ENCODE data around the gene TLCD3A.
A peak's percentile ranks its signal among the peaks of the same experiment; 100 is the strongest.

Gene TLCD3A

GRCh38 chr17:699345-699744, 33.1 kb upstream of the TLCD3A start:
- no peak for DNase-seq (ENCODE audit: low read depth)
- no peak for TF ChIP-seq CTCF (IDR thresholded peaks at IDR 0.05; ENCODE audit: low read depth, low read length, missing control alignments)
- H3K4me3 ChIP-seq (ENCODE audit: low read depth, low read length): no peak overlapping the region

GRCh38 chr17:700504-701094, 31.8 kb upstream of the TLCD3A start:
- no peak overlapping the region for H3K4me3 ChIP-seq (ENCODE audit: low read depth, low read length)
- no peak for DNase-seq (ENCODE audit: low read depth)
- TF ChIP-seq CTCF (IDR thresholded peaks at IDR 0.05; ENCODE audit: low read depth, low read length, missing control alignments): peak; percentile 38

- no peak for TF ChIP-seq CTCF (IDR thresholded peaks at IDR 0.05; ENCODE audit: low read depth, low read length, missing control alignments)
- no peak overlapping the region for H3K4me3 ChIP-seq (ENCODE audit: low read depth, low read length)
- DNase-seq (ENCODE audit: low read depth): no peak
Measured at GRCh38 chr17:703081-703875, 29.1 kb upstream of the TLCD3A start.

GRCh38 chr17:704111-704864, 28.1 kb upstream of the TLCD3A start:
- no peak for TF ChIP-seq CTCF (IDR thresholded peaks at IDR 0.05; ENCODE audit: low read depth, low read length, missing control alignments)
- no peak for DNase-seq (ENCODE audit: low read depth)
- no peak overlapping the region for H3K4me3 ChIP-seq (ENCODE audit: low read depth, low read length)

GRCh38 chr17:705011-705410, 27.4 kb upstream of the TLCD3A start:
- H3K4me3 ChIP-seq (ENCODE audit: low read depth, low read length): no peak overlapping the region
- TF ChIP-seq CTCF (IDR thresholded peaks at IDR 0.05; ENCODE audit: low read depth, low read length, missing control alignments): no peak
- DNase-seq (ENCODE audit: low read depth): no peak

GRCh38 chr17:705863-706262, 26.5 kb upstream of the TLCD3A start:
- TF ChIP-seq CTCF (IDR thresholded peaks at IDR 0.05; ENCODE audit: low read depth, low read length, missing control alignments): no peak
- DNase-seq (ENCODE audit: low read depth): no peak
- H3K4me3 ChIP-seq (ENCODE audit: low read depth, low read length): no peak overlapping the region
